Transverse colon (tissue), 4 donors: ENCODE results near the gene ZNF212.

ENCODE experiments used
- EP300 ChIP-seq: sonication (generic); formaldehyde crosslinking; IDR thresholded peaks from one replicate; pipeline ENCODE4 v1.6.1; 2017; ENCODE audit warnings: antibody characterized with exemption, low read depth
- POLR2A ChIP-seq: fragments of 450-650 bp; IDR thresholded peaks from one replicate; pipeline ENCODE4 v1.6.1; 2016; ENCODE audit warnings: antibody characterized with exemption, mild to moderate bottlenecking, moderate library complexity
- POLR2AphosphoS5 ChIP-seq, 3 donors: sonication (generic); formaldehyde crosslinking; IDR thresholded peaks; one replicate each; pipeline ENCODE4 v1.6.1; 2016; ENCODE audit warnings: antibody characterized with exemption in 3 of 3
- TF ChIP-seq, protein P1 (sequence below), 5 experiments: fragments of 200-600 bp in 3 of 5; fragments of 450-650 bp in 2 of 5; sonication (generic) in 3 of 5; IDR thresholded peaks; 1 replicate in 2 of 5; 2 replicates in 3 of 5; pipeline ENCODE4 v1.5.1; 2016 to 2017; ENCODE audit warnings: antibody characterized with exemption in 5 of 5, inconsistent platforms in 3 of 5, mild to moderate bottlenecking in 2 of 5, moderate library complexity in 1 of 5

DNA sequence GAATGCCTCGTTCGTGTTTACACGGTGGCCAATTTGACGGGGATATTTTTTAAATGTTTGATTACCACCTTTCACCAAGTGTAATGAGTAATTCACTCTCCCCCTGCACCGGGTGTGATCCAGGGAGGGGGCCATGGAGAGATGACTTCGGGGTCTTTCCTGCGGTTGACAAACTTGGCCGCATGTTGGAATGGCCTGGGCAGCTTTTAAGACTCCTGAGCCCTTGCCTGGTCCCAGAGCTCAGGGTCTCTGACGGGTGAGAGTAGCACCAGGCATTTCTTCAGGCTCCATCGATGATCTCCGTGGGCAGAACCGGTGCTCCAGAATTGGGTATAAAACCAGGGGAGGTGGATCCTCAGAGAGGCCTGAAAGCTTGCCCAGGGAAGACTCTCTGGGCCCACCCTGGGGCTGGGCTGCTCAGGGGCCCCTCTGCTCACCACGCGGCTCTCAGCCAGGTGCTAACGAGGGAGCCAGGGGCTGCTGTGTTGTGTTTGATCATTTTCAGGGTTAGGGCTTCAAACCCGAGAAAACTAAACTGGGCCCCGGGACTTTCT, 43.2 kb upstream of the ZNF212 start:
- no peak for TF ChIP-seq POLR2AphosphoS5 (IDR thresholded peaks at IDR 0.05)
- TF ChIP-seq, protein P1, sequence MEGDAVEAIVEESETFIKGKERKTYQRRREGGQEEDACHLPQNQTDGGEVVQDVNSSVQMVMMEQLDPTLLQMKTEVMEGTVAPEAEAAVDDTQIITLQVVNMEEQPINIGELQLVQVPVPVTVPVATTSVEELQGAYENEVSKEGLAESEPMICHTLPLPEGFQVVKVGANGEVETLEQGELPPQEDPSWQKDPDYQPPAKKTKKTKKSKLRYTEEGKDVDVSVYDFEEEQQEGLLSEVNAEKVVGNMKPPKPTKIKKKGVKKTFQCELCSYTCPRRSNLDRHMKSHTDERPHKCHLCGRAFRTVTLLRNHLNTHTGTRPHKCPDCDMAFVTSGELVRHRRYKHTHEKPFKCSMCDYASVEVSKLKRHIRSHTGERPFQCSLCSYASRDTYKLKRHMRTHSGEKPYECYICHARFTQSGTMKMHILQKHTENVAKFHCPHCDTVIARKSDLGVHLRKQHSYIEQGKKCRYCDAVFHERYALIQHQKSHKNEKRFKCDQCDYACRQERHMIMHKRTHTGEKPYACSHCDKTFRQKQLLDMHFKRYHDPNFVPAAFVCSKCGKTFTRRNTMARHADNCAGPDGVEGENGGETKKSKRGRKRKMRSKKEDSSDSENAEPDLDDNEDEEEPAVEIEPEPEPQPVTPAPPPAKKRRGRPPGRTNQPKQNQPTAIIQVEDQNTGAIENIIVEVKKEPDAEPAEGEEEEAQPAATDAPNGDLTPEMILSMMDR (IDR thresholded peaks at IDR 0.05), result no peak
- TF ChIP-seq POLR2A, result no peak
- TF ChIP-seq EP300, result no peak
